ENCODE results near the gene ATP8B1.

Gene ATP8B1

DNA sequence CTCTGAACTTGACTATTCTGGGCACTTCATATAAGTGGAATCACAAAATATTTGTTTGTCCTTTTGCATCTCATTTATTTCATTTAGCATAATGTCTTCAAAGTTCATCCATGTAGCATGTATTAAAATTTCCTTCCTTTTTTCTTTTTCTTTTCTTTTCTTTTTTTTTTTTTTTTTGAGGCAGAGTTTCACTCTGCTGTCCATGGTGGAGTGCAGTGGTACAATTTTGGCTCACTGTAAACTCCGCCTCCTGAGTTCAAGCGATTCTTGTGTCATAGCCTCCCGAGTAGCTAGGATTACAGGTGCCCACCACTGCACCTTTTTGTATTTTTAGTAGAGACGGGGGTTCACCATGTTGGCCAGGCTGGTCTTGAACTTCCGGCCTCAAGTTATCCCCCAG, 11.9 kb downstream of the ATP8B1 start:
- no peak for DNase-seq

DNA sequence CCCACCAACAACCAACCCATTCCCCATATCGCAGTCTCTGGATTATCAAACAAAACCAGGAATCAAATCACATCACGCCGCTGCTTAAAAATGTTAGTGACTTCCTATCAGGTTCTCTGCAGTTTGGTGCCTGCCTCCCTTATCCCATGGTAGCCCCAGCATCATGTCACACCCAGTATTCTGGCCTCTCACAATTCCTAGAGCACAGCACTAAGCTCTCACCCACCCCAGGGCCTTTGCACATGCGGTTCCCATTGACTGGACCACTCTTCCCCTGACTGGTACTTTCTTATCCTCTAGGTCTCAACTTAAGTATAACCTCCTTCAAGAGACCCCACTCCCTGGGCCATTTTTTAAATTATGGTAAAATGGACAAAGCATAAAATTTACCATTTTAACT, 12.8 kb downstream of the ATP8B1 start:
- DNase-seq = no peak

DNA sequence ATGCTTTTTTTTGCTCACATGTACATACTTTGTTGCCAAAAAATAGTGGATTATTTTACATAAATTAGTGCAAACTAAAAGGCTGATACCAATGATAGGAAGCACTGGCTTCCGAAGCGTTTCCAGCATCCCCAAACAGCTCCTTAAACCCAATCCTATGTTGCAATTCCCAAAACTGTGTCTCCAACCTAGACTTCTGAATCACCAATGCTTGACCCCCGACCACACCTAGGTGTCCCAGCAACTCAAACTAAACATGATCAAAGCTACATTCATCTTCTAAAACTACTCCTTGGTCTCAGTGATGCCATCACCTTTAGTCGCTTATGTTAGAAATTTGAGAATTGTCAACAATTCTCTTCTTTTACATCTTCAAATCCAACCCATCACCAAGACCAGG, 13.4 kb downstream of the ATP8B1 start:
- no peak for DNase-seq

DNA sequence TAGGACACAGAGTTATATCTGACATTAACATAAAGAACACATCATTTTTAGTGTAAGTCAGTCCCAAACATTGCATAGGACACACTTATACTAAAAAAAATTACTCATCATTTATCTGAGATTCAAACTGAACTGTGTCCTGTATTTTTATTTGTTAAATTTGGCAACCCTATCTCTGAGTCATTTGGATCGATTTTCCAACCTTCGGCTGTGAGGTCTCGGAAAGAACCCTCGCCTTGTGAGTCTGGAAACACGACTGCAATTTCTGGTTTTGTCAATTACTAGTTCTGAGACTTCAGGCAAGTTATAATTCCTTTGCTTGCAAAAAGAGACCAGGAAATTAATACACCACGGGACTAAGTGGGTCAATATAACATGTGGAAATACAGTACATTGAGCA, 14.0 kb downstream of the ATP8B1 start:
- DNase-seq = no peak

DNA sequence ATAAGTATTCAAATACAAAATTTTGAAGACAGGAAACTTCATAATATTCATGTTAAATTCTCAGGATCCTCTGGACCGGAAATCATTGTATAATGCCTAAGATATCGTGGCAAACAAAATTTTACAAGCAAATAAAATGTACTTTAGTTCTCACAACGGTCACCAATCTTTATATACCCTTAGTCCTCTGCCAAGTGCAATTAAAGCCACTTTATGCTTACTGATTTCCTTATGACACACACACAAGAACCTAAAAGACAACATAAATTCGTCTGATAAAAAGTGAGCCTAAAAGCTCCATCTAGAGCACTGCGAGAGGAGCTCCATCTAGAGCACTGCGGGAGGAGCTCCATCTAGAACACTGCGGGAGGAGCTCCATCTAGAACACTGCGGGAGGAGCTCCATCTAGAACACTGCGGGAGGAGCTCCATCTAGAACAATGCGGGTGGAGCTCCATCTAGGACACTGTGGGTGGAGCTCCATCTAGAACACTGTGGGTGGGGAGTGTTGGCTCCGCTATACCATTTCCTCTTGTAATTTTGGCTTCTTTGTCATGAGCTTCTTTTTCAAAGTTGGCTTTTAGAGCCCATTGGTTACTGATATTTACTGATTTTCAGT, 15.9 kb downstream of the ATP8B1 start:
- no peak for DNase-seq

DNA sequence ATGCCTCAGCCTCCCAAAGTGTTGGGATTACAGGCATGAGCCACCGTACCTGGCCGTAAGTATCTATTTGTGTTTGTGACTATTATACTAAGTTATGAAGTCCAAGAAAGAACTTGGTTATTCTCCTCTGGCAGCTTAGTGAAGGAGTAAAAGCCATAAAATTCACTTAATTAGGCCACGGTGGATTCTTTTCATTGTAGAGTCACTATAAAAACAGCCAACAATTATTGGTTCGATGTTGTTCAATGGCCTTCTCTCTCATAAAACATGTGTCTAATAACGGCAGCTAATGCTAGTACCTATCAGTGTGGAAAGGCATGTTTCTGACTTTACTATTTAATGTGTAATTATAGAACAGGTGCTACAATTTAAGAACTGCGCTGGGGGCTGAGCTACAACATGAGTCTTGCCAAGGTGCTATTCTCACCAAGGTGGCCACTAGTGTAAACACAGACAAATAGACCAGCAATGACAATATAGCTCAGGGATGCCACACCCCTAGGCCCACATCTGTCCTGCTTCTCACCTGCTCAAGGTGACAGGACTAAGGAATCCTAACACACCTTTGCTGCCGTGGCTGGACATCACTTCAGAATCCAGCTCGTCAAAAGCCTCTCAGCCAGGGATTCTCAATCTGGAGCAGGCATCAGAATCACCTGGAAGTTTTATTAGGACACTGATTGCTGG, 17.2 kb downstream of the ATP8B1 start:
- no peak for DNase-seq

DNA sequence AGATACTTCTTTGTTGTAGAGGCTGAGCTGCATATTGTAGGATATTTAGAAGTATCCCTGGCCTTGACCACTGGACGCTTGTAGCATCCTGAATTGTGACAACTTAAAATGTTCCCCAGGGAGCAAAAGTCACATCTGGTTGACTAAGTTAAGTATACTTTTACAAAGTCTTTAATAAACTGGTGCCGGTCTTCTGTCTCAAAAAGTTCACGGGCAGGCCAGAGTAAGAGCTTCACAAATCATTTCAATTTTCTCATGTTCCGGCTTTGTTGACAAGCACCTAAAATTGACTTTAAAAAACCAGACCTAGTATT, 18.4 kb downstream of the ATP8B1 start:
- DNase-seq = no peak

DNA sequence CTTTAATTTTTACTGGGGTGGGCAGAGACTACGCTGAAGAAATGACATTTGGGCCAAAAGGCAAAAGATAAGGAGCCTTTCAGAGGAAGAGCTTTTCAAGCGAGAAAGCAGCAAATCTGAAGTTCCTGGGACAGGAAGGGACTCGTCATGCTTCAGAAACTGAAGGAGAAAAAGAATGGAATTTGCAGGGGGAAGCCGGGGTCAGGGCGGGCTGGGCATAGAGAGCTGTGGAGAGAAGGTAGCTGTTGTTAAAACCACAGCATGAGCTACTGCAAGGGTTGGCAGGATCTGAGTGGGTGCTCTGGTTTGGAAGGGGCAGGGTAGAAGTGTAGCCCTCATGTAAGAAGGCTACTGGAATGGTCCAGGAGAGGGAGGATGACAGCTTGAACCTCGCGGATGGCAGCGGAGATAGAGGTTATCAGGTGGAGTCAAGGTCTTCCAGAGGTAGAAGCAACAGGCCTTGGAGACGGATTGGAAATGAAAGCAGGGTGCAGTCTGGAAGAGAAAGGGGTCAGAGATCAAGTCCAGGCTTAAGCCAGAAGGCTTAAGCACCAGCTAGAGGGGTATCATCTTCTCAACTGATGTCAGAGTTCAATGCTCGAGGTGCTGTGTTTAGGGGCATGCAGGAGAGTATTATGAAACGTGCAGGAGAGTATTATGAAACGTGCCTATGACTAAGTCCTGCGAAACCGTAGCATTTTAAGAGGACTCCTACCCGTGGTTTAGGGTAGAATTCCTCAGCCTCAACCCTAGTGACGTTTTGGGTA, 18.9 kb downstream of the ATP8B1 start:
- DNase-seq = no peak

DNA sequence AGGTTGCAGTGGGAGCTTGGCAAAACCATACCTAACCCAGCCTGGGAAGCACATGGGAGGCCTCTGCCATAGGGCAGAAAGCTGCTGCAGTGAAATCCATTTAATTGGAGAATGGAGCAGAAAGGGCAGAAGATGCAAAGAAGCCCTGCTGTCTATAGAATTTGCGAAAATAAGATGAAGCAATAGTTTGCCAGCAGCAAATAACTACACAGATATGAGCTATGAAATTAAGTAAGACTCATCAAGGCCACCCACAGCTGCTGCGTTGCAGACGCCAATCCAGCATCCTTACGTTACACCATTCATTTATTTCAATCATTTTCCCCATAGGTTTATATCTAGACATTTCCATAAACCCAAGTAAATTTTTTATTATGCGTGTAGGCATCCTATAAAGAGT, 21.1 kb downstream of the ATP8B1 start:
- DNase-seq = no peak

DNA sequence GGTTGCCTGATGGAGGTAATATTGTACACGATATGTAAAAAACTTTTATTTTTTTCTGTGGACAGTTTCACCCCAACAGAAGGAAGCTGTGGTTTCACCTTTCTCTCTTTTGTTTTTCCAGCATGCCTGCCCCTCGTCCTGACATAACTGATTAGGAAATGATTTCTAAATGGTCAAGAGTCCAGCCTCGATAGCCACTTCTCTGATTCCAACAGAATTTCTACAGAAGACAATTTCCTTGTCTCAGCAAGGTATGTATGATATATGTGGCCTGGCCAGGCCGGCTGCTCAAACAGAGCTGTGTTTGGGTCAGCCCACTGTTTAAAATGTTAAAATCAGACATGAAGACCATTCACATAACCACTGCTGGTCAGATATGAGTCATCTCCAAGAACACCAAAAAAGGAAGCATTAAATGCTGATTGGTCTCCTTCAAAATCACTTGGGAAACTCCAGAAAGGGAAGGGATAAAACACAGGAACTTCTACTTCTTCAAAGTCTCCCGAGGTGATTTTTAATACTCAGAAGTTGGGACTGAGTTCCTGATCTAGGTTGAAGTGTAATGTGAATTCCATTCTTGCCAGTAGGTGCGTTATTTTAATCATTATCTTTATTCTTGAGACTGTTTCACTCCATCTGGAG, 22.3 kb downstream of the ATP8B1 start:
- no peak for DNase-seq

DNA sequence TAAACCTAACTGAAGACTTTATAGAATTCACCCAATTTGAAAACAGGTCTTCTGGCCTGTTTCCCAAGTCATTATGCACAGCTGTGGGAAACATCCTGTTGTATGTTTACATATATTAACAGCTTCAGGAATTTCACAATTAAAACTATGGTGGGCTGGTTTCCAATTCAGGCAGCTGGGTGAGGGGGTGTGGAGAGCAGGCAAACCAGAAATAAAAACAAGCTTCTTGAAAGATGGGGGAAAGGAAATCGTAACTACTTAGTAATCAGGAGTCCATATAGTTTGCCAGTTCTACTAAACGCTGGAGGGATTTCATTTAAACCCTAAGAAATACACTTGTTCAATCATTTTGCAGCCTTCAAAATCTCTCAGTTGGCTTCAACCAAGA, 22.8 kb downstream of the ATP8B1 start:
- DNase-seq = peak; percentile 38

DNA sequence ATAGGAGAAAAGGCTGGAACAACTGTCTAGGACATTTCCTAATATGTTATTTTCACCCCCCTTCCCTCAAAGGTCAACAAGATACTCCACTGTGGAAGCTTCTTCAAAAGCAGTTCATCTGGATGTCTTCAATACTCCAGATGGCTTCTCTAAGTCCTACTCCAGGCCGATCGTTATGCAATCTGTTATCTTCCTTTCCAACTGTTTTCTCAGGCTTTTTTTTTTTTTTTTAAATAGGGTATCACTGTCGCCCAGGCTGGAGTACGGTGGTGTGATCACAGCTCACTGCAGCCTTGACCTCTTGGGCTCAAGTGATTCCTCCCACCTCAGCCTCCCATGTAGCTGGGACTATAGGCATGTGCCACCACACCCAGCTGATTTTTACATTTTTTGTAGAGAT, 26.3 kb downstream of the ATP8B1 start:
- peak; percentile 58 for DNase-seq

DNA sequence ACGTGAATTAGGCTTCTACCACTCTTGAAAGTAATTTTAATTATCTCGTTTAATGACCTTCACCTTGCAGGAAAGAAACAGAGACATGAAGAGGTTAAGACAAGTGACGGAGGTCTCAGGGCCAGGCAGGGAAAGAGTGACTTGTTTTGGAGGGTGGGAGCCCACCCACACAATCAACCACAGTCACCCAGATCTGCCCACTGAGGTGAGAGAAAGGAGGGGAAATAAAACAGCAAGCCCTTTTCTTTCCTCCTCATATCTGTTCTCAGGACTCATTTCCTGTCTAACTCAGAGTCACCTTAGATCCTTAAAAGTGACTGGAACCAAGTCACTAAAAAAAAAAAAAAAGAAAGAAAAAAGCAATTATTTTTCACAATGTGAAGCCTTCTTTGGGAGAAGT, 26.8 kb downstream of the ATP8B1 start:
- DNase-seq = no peak

DNA sequence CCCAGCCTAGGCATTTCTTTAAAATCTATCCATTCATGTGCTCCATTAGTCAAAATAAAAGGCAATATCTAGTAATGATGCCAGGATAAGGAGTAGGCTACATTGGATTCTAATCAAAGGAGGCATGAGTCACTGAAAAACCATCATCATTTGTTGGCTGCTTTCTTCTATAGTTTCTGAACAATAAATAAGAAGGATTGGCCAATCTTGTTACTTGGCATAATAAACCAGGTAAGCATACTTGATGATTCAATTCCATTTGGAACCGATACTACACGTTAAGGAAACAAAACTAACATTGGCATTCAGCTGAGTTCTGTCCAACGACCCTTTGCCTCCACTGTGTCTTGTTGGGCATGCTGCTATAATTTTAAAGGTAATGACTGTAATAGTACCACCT, 27.2 kb downstream of the ATP8B1 start:
- DNase-seq = no peak

DNA sequence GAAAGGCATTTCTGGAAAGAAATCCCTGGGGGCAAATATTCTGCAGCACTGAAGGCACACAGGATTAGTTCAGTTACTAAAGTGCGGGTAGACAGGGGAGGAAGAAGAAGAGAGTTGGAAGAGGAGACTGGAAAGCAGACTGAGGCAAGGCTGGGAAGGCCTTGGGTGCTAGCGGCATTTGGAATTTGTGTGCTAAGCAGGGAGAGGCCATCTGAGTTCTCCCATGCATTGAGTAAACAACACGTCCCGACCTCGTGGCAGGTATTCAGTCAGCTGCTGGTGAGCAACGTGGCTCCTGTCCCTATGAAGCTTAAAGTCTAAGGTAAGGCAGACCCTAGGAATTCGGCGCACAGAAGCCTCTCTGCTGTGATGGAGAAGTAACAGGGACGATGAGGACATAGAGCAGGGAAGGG, 30.7 kb downstream of the ATP8B1 start:
- DNase-seq = no peak

DNA sequence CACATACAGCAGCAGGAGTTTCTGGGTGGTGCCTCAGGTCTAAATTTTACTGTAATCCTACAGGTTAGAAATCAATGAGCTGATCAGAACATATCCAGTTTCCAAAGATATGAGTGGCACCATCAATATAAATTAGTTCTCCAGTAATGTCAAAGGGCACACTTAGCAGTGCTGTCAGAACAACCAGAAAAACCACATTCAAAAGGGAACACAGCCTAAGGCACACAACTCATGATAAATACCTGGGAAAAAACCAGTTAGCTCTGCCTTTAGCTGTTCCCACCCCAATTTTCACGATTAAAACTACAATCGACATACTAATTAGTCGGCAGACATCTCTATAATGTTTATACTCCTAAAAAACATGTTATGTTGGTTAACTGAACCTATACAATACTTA, 31.5 kb downstream of the ATP8B1 start:
- DNase-seq = no peak

DNA sequence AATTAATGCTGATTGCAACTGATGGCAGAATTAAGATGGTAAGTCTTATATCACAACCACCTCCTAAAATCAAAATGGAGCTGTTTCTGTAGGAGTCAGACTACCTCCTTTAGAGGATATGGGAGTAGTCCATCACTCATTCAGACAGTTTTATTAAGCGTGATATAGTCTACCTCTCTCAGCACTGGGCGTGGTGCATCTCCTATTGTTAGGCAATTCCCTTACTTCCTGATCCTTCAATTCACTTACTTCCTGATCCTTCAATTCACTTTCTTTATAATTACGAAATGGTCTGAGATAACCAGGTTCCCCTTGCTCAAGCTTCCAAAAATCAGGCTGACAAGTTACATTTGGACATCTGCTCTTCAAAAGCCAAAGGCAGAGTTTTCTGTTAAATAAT, 31.9 kb downstream of the ATP8B1 start:
- DNase-seq = no peak

DNA sequence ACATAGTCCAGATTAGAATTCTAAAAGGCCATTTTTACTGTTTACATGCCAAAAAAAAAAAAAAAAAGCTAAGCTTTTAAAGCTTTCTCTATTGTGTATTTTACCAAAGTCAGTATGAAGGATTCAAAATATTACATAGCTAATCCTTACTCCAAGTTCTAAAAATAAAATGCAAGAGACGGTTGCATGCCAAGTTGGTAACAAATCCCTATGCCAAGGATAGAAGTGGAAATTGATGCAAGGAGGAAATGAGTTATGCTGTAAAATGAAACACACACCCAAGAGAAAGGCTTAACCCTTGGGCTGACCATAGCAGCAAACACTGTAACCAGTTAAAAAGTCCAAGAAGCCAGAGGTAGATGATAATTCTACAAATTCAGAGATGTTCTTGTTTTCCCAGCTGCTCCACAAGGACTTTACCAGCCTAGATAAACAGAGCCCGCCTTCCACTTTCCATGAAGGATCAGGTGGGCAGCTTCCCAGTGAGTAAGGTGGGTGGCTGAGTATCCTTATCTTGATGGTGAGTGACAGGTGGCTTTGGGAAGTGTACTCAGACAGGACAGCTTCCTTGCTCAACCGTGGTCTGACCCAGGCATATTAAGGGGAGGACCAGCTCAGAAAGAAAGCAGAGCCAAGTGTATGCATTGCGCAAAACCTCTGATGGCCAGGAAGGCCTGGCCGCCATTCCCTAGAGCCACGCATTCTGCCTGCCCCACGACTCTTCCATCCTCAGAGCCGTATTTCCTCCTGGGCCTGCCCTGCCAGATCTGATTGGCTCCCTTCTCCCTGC, 34.4 kb downstream of the ATP8B1 start:
- DNase-seq = no peak

DNA sequence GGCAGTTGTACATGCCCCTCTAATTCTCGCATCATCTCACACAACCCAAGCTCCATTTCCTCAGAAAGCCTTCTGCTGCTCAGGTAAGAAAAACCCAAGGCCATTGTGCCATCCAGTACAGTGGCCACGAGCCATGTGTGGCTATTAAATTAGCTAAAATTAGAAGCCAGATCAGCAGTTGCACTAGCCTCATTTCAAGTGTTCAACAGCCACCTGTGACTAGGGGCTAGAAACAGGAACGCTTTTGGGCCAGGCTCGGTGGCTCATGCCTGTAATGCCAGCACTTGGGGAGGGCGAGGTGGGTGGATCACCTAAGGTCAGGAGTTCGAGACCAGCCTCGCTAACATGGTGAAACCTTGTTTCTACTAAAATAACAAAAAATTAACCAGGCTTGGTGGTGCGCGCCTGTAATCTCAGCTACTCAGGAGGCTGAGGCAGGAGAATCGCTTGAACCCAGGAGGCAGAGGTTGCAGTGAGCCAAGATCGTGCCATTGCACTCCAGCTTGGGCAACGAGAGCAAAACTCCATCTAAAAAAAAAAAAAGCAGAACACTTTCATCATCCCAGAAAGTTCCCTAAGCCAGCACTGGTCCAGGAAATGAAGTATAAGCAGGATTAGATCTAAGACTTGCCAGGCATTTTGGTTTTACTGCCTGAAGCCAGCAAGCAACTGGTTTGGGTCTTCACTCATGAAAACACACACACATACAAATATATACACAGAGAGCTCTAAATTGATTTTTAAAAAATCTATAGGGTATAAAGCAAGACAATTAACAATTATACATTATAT, 35.7 kb downstream of the ATP8B1 start:
- DNase-seq = no peak

DNA sequence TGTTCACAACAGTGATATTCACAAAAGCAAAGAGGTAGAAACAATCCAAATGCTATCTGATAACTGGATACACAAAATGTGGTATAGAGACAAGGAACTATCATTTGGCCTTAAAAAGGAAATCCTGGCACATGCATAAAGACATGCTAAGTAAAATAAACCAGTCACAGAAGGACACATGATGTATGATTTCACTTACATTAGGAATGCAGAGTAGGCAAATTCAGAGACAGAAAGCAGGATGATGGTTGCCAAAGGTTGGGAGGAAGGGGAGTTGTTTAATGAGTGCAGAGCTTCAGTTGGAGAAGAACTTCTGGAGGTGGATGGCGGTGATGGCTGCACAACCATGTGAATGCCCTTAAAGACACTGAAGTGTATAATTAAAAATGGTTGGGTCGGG, 38.1 kb downstream of the ATP8B1 start:
- no peak for DNase-seq

DNA sequence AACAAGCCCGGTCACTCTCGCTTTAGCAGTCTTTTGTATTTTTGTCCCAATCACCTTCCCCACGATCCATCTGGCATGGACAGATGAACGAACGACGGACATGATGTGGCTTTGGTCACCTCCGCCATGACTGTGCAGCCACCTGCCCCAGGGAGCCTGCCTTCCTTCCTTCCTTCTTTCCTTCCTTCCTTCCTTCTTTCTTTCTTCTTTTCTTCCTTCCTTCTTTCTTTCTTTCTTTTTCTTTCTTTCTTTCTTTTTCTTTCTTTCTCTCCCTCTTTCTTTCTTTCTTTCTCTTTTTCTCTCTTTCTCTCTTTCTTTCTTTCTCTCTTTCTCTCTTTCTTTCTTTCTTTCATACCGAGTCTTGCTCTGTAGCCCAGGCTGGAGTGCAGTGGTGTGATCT, 39.0 kb downstream of the ATP8B1 start:
- DNase-seq = no peak

DNA sequence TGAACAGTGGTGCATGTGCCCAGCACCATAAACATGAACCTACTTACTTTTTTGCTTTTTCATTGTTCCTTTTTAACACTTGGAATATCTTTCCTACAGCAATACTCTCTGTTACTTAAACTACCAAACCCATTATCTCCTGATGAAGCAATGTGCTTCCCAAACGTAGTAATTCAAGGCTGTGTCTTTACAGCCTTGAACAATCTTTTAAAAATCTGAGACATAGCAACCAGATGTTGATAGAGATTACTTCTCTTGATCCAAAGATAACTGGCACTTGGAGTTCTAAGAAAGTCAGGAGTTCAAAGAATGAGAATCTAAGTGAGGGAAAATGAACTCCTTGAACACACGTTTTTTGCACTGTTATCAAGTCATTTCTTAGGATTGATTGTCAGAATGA, 40.4 kb downstream of the ATP8B1 start:
- DNase-seq = no peak
